HUES6 (cell line): ENCODE data around the gene BRD1.

Experiments
- H3K27ac ChIP-seq: 2 replicates; pipeline ENCODE4 v1.7.0; 2013; ENCODE audit warnings: low read depth, mild to moderate bottlenecking, low read length, inconsistent platforms
- H3K27me3 ChIP-seq: 2 replicates; pipeline ENCODE4 v1.6.1; 2013; ENCODE audit warnings: low read length; ENCODE audit not compliant: control insufficient read depth, insufficient read depth
- H3K36me3 ChIP-seq: 2 replicates; pipeline ENCODE4 v1.6.1; 2013; ENCODE audit warnings: low read length; ENCODE audit not compliant: control insufficient read depth, insufficient read depth
- H3K4me1 ChIP-seq: 2 replicates; pipeline ENCODE4 v1.6.1; 2013; ENCODE audit warnings: low read length; ENCODE audit not compliant: control insufficient read depth, insufficient read depth
- H3K4me3 ChIP-seq: 2 replicates; pipeline ENCODE4 v1.5.1; 2013; ENCODE audit warnings: low read depth, low read length
- H3K9ac ChIP-seq: one replicate; pipeline ENCODE4 v1.6.1; 2013; ENCODE audit warnings: mild to moderate bottlenecking, low read length
- H3K9me3 ChIP-seq: 2 replicates; pipeline ENCODE4 v1.6.1; 2013; ENCODE audit warnings: low read depth, low read length; ENCODE audit not compliant: control insufficient read depth, insufficient read depth

The BRD1 gene

DNA sequence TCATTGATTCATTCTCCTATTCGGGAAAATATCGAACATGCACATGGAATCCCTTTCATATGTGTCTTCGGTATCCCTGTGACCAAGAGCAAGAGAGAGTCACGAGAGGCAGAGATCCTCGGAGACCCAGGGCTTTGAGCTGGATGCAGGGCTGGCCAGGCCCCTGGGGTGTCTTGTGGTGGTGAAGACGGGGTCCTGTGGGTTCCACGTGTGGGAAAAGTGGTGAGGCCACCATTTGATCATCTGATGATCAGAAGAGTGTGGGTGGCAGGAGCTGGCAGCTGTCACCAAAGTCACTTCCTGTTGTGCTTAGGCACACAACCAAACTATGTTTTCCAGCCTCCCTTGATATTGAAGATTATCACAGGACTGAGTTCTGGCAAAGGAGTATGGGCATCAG lies 94.0 kb downstream of the BRD1 start:
- Histone ChIP-seq H3K9ac (no peak overlapping the region), H3K4me1 (no peaks in the 10 kb centered on the region), H3K9me3 (peaks cover 3% of the 10 kb centered on the region; the same call in 1 of the 2 replicates), H3K27ac (no peak overlapping the region), H3K36me3 (no peaks in the 10 kb centered on the region), H3K27me3 (peaks cover 32% of the 10 kb centered on the region), H3K4me3 (no peak overlapping the region)

DNA sequence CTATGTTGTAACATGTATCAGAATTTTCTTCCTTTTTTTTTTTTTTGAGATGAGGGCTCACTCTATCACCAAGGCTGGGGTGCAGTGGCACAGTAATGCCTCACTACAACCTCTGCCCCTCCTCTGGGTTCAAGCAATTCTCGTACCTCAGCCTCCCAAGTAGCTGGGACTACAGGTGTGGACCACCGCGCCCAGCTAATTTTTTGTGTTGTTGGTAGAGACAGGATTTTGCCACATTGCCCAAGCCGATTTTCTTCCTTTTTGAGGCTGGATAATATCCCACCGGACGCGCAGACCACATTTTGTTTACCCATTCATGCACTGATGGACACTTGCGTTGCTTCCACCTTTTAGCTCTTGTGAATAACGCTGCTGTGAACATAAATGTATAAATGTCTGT lies 97.0 kb downstream of the BRD1 start:
- Histone ChIP-seq H3K27me3 (peaks cover 57% of the 10 kb centered on the region), H3K27ac (no peak overlapping the region), H3K36me3 (no peaks in the 10 kb centered on the region), H3K9ac (no peak overlapping the region), H3K4me1 (no peaks in the 10 kb centered on the region), H3K4me3 (no peak overlapping the region), H3K9me3 (no peaks in the 10 kb centered on the region)

DNA sequence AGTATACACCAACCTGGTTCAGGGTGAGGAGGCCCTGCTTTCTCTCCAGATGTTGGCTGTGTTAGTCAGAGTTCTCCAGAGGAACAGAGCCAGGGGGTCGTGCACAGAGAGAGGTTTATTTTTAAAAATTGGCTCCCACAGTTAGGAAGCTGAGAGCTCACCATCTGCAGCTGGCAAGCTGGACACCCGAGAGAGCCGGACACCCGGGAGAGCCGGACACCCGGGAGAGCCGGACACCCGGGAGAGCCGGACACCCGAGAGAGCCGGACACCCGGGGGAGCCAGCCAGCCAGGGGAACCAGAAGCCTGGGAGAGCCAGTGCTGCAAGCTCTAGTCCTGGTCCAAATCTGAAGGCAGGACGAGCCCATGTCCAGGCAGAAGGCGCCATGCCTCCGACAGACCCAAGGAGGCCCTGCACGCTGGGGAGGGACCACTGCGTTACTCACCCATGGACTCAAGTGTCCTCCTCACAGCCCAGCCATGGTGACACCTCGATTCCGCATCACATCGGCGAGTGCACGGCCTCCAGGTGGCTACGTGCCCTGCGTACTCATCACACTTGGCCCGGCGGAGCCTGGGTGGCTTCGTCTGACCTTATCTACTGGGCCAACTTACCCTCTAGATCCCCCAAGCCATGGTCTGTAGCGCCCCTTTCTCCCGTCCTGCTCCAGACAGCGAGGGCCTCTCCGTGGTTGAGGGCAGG lies 99.0 kb downstream of the BRD1 start:
- Histone ChIP-seq H3K4me3 (no peak overlapping the region), H3K27ac (no peak overlapping the region), H3K9ac (no peak overlapping the region), H3K9me3 (no peaks in the 10 kb centered on the region), H3K36me3 (no peaks in the 10 kb centered on the region), H3K4me1 (no peaks in the 10 kb centered on the region), H3K27me3 (peaks cover 64% of the 10 kb centered on the region)

DNA sequence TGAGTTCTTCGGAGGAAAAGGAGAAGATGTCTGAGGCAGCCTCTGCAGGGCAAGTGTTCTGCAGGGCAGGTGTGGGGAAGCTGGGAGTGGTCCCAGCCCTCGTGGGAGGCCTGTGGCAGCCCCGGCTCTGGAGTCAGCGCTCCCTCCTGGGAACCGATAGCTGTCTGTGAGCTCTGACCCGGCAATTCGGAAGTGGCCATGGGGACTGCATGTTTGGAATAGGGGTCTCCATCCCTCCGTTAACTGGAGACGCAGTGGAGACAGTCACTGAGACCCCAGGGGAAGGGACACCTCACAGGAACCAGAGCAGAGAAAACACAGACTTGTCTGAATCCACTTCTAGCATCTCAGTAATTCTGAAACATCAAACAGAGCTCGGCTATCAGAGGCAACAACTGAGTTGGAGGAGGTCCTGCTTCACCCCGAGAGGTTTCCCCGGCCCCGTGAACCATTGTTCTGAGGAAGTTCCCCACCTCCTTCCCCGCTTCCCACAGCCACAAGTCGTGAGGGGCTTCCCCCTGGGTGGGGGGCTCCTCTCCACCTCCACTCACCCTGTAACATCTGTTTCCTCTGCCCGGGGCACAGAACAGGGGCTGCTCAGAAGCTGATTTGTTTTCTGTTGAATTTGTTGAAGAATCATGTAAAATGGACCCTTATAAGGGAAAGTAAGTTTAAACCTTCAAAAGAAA lies 99.6 kb downstream of the BRD1 start:
- Histone ChIP-seq H3K9ac (no peak overlapping the region), H3K27ac (no peak overlapping the region), H3K4me3 (no peak overlapping the region), H3K27me3 (peaks cover 65% of the 10 kb centered on the region), H3K9me3 (no peaks in the 10 kb centered on the region), H3K4me1 (no peaks in the 10 kb centered on the region), H3K36me3 (no peaks in the 10 kb centered on the region)

DNA sequence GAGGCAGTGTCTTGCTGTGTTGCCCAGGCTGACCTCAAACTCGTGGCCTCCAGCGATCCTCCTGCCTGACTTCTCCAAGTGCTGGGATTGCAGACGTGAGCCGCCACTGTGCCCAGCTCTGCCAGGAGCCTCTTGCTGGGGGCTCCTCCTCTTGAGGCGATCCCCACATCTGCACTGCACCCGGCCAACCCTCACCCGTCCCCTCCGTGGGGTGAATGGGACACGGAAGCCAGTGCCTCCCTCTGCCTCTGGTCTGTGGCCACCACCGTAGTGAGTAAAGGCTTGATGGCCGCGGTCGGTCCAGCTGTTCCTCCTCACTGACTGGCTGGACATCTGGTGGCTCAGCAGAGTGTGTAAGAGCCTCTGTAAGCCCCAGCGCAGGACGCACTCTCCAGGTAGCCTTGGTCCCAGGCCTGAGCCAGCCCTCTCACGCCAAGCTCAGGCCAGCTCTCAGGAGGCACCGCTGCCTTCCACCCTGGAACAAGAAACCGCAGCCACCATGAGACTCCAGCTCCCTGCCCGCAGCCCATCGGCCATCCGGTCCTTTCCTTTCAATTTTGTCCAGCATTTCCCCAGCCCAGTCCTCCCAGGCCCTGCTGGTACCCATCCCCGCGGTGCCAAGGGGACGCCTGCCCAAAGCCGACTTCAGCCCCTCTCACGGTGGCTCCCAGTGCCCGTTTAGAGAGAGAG lies 100.3 kb downstream of the BRD1 start:
- H3K4me1 ChIP-seq = no peaks in the 10 kb centered on the region
- no peak overlapping the region for H3K27ac ChIP-seq
- H3K9ac ChIP-seq = no peak overlapping the region
- H3K4me3 ChIP-seq = no peak overlapping the region
- peaks cover 64% of the 10 kb centered on the region for H3K27me3 ChIP-seq
- H3K36me3 ChIP-seq = no peaks in the 10 kb centered on the region
- no peaks in the 10 kb centered on the region for H3K9me3 ChIP-seq

DNA sequence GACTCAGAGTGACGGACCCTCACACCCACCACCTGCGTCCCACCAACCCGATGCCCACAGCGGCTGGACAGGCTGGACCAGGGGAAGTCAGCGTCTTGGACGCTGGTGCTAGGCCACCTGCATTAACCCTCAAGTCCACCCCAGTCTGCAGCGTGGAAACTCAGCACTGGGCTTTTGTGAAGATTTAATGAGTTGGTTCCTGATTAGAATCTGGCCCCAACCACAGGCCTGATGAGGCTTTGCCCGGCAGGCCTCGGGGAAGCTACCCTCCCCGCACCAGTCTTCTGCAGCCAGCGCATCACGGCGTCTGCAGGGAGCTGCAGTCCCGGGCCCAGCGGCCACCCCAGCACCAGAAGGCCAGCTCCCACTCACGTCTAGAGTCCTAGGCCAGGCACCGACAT lies 101.0 kb downstream of the BRD1 start:
- Histone ChIP-seq H3K4me1 (no peaks in the 10 kb centered on the region), H3K9ac (no peak overlapping the region), H3K36me3 (no peaks in the 10 kb centered on the region), H3K4me3 (no peak overlapping the region), H3K9me3 (no peaks in the 10 kb centered on the region), H3K27ac (no peak overlapping the region), H3K27me3 (peaks cover 64% of the 10 kb centered on the region)

DNA sequence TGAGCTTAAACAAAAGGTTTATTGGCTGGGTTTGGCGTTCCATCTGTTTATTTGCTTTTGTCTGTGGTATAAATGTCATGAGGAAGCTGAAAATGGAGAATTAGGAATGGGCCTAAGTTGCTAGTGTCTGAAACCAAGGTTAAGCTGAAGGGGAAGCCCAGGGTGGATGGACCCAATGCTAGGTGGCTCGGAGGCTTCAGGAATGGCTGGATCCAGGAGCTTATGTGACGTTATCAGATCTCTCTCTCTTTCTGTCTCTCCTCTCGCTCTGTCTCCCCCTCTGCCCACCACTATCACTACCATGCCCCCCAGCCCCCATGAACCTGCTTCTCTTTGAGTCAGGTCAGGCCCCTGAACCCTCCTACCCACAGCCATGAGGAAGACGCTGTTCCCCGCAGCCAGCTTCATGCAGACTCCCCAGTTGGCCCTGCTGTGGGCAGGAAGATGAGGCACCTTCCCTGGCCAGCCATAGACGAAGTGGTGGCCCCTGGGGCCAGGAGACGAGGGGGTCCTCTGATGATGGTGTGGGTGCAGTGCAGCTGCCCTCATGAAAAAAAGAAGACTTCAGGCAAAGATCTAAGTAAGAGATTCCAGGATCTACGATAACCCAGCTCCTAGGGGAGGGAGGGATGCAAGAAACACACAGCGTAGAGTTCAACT lies 101.5 kb downstream of the BRD1 start:
- H3K9me3 ChIP-seq = no peaks in the 10 kb centered on the region
- H3K27ac ChIP-seq = no peak overlapping the region
- H3K36me3 ChIP-seq = no peaks in the 10 kb centered on the region
- H3K9ac ChIP-seq = no peak overlapping the region
- no peak overlapping the region for H3K4me3 ChIP-seq
- H3K27me3 ChIP-seq = peaks cover 64% of the 10 kb centered on the region
- no peaks in the 10 kb centered on the region for H3K4me1 ChIP-seq

DNA sequence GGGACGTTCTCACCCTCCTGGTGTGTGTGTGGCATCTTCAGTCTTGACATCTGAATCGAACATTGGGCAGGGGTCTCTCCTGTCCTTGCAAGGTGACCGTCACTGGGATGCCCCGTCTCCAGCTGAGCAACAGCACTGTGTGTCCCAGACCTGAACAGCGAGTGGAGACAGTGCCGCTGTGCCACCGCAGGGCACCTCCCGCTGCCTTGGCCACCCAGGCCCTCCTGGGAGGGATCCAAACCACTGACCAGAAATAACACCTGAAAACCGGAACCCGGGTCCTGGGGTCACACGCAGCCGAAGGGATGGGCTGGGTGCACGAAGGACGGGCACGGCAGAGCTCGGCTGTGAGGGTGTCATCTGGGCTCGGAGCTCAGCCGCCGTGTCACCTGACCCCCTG lies 102.2 kb downstream of the BRD1 start:
- Histone ChIP-seq H3K27me3 (peaks cover 60% of the 10 kb centered on the region), H3K4me1 (no peaks in the 10 kb centered on the region), H3K9me3 (no peaks in the 10 kb centered on the region), H3K27ac (no peak overlapping the region), H3K4me3 (no peak overlapping the region), H3K9ac (no peak overlapping the region), H3K36me3 (no peaks in the 10 kb centered on the region)

DNA sequence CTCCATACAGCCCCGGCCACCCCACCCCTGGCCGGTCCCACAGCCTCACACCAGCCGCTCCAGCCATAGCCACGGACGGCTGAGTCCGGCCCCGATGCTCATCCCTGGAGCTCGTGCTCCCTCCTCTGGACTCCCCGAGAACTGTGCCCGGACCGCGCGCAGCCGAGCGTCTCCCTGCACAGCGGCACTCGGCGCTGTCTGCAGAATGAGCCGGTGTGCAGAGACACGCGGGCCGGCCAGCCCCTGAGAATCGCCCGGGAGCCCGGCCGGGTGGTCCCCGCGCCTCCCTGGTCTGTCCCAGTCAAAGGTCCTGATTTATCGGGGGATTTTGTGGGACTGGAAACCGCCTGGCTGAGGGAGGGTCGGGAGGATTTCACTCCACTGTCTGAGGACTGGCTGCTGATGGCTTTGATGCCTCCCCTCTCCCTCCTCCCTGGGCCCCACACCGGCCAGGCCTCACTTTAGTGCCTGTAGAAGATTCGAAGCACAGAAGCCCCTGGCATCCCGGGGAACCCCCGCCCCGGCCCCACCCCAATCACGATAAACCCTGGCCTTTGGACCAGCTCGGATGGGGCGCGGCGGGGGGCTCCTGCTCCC lies 102.7 kb downstream of the BRD1 start:
- H3K36me3 ChIP-seq = no peaks in the 10 kb centered on the region
- no peak overlapping the region for H3K27ac ChIP-seq
- no peak overlapping the region for H3K9ac ChIP-seq
- no peaks in the 10 kb centered on the region for H3K4me1 ChIP-seq
- H3K27me3 ChIP-seq = peaks cover 60% of the 10 kb centered on the region
- H3K4me3 ChIP-seq = peak overlapping the region; percentile 52
- H3K9me3 ChIP-seq = no peaks in the 10 kb centered on the region

DNA sequence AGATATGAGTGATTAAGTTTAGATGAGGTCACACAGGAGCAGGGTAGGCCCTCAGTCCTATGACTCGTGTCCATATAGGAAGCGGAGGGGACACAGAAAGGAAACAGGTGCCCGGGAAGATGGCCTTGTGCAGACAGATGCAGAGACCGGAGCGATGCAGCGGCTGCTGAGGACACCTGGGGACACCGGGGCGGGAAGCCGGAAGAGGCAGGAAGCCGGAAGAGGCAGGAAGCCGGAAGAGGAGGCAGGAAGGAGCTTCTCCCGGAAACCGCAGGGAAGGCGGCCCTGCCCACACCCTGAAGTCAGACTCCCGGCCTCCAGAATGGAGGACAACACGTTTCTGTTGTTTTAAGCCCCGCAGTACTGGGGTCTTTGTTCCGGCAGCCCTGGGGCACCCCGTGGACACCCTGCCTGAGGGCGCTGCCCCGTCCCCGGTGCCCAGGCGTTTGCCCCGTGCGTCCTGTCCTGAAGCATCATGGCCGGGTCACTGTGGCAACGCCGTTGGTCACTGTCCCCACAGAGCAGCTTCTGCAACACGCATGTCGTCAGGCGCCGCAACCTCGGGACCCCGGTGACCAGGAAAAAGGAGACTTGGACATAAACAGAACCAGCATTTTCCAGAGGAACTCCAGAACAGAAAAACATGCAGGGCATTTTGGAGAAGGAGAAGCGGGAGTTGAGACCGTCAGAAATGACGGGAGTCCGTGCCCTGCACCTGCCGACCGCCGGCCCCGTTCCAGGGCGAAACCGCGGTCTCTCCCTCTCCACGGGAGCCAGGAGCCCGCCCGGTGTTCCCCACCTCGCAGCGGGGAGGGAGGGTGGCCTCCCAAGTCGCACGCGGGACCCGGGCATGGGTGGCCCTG lies 103.4 kb downstream of the BRD1 start:
- peak overlapping the region; percentile 52 for H3K4me3 ChIP-seq
- H3K36me3 ChIP-seq = no peaks in the 10 kb centered on the region
- H3K27ac ChIP-seq = no peak overlapping the region
- peaks cover 61% of the 10 kb centered on the region for H3K27me3 ChIP-seq
- H3K9me3 ChIP-seq = no peaks in the 10 kb centered on the region
- no peak overlapping the region for H3K9ac ChIP-seq
- H3K4me1 ChIP-seq = no peaks in the 10 kb centered on the region
